Activated CD8-positive, alpha-beta memory T cell treated with anti-CD3 and anti-CD28 coated beads, Interleukin-2, amount 50 U/mL, for 24 hours (primary cell): ENCODE measurements around the gene RPL38.
"Not testable (repeated sequence)": the region's sequence is repeated elsewhere in the genome, so short reads cannot be mapped to it uniquely, and the experiment has no call there.

Experiments
- DNase-seq: peaks from one replicate; pipeline ENCODE4 v3.0.0-alpha.2; 2020; ENCODE audit errors: extremely low read depth

RPL38 gene

DNA sequence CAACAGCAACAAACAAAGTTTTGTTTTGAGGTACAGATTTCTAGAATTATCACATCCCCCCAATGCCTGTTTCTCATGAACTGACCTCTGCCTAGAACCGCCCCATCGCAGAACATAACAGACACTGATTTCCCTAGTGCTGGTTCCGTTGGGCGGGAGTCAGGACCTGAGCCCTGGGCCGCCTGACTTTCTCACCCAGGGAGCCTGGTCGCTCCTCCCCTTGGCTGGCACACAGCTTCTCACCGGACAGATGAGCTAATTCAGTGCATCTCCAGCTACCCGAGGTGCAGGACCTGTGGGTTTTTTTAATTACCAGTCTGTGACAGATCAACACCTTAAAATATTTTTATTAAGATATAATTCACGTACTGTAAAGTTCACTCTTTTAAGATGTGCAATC lies 20.1 kb upstream of the RPL38 start:
- DNase-seq, result no peak

DNA sequence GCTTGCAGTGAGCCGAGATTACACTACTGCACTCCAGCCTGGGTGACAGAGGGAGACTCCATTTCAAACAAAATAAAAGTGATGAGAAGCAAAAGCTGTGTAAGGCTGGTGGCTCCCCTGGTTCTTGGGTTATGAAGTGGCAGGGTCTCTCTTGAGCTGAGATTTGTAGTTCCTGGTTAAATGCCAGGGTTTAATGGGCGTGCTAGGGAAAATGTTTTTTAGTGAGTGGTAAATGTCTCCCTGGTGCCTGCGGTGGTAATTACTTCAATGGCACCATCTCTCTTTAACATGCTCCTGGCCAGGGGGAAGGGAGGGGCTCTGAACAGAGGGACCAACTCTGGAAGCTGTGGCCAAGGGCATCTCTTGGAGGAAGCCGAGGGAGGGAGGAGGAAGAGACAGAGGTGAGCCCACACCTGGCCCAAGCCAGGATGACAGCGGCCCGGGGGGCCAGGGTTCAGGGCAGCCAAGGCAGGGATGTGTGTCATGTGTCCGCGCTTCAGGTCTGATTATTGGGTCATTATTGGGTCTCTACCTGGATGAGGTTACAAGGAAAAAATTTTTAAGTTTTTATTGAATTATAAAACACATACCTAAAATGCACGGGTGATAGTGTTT lies 17.8 kb upstream of the RPL38 start:
- DNase-seq, result no peak

DNA sequence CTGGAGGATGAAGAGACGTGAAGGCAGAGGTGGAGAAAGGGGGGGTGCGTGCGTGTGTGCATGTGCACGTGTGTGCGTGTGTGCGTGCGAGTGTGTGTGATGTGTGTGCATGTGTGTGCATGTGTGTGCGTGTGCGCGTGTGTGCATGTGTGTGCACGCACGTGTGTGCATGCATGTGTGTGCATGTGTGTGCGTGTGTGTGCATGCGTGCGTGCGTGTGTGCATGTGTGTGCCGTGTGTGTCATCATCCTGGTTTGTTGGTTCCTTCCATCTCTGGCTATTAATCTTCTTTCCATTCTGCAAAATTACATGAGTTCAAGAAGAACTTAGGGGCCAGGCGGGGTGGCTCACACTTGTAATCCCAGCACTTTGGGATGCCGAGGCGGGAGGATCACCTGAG lies 17.0 kb upstream of the RPL38 start:
- DNase-seq, result no peak

DNA sequence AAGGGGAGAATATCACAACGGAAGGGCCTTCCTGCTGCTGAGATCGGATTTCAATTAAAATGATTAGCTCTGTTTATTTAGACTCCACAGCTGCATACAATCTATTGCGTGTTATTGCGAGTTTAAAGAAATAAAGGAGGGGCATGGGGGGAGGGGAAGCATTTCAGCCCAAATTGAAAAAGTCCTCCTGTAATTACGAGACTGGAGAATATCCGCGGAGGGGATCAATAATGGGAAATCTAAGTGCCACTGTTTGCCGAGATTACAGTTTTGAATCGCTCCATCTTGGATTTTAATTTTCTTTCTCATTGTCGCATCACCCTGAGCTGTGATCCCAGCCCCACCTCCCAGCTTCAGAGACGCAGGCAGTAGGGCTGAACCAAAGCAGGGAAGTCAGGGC lies 15.7 kb upstream of the RPL38 start:
- no peak for DNase-seq

DNA sequence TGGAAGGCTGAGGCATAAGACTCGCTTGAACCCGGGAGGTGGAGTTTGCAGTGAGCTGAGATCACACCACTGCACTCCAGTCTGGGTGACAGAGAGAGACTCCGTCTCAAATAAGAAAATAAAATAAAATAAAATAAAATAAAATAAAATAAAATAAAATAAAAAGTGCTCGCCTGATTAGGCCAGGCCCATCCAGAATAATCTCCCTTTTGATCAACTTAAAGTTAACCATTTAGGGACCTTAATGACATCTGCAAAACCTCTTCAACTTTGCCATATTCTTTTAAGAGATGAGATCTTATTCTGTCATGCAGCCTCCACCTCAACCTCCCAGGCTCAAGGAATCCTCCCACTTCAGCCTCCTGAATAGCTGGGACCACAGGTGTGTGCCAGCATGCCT lies 14.8 kb upstream of the RPL38 start:
- DNase-seq, result not testable (repeated sequence)

DNA sequence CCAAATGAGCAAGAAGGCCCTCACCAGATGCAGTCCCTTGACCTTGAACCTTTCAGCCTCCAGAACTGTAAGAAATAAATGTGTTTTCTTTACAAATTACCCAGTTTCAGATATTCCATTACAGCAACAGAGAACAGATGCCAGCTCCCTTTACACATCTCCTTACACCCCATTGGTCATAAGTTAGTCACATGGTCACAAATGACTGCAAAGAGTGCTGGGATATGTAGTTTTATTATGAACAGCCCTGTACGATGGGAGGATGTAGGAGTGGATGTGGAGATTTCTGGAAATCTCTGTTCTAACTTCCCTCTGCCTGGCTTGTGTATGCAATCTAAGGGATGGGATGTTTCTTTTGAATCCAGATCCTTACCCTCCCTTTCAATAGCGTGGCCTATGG lies 13.3 kb upstream of the RPL38 start:
- DNase-seq, result no peak

DNA sequence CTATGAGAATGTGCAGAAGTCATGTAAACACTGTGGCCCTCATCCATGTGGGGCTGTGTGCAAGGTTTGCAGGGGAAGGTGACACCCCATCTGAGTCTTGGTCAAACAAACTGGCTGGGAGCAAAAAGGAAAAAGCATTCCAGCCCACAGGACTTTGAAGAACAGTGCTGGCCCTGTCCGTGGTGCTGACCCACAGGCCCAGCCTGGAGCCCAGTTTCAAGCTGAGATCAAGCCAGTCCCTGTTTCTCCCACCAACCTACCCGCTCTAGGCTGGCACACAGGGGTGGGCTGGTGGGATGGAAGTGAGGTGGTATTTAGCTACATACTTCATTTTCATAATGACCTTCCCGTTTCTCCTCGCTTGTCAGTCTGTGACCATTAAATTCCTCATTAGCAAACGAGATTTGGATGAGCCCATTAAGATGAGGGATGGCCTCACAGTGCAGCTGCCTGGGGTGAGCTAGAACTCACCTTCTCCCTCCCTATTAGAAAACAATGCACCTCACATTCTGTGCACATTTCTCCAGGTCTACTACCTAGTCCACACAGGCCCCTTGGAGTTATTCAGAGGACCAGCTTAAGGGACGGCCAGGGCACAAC lies 12.6 kb upstream of the RPL38 start:
- DNase-seq, result no peak

DNA sequence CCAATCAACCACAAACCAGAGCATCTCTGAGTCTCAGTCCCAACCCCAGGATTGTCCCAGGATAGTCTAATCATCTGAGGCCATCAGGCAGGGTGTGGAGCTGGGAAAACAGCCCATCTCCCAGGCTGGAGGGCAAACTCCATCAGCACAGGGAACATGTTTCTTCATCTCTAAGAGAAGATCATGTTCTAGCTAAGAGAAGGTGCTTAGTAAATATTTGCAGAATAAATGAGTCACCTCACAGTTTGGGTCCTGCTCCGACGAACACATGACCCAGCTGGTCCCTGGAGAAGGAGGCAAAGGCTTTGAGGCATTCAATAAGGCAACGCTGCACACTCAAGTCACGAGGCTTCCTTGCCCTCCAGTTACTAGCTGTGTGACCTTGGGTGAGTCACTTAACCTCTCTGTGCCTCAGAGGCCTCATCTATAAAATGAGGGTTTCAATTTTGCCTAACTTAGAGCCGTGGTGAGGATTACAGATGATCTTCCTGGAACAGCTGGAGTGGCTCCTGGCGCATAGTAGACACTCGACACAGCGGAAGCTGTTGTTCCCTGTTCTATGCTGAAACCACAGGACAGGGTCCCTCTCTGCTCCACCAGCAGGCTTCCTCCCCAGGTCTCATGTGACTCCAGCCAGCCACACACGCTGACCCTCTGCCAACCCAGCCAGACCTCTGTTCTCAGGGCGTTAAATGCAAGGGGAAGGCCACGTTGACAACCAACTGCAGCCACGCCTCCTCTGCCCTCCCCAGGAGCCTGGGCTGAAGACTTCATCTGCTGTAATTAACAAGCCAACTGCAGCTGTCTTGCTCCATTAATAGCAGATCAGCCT lies 10.3 kb upstream of the RPL38 start:
- DNase-seq, result no peak

DNA sequence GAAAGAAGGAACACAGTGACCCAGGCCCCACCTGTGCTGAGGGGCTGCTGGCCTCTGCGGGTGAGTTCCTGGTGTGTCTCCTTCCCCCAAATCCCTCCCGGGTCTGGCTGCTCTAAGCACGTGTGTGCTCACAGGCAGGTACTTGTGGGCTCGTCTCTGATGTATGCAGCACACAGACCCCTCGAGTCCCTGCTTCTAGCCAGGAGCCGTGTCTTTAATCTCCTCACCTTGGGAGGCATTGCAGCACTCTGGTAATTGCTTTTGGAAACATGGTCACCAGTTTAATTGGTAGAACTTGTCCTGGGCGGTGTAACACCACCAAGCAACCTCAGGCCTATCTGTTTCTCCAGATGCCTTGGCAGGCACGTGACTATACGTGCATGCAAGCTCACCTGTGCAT lies 8.8 kb upstream of the RPL38 start:
- DNase-seq, result no peak

DNA sequence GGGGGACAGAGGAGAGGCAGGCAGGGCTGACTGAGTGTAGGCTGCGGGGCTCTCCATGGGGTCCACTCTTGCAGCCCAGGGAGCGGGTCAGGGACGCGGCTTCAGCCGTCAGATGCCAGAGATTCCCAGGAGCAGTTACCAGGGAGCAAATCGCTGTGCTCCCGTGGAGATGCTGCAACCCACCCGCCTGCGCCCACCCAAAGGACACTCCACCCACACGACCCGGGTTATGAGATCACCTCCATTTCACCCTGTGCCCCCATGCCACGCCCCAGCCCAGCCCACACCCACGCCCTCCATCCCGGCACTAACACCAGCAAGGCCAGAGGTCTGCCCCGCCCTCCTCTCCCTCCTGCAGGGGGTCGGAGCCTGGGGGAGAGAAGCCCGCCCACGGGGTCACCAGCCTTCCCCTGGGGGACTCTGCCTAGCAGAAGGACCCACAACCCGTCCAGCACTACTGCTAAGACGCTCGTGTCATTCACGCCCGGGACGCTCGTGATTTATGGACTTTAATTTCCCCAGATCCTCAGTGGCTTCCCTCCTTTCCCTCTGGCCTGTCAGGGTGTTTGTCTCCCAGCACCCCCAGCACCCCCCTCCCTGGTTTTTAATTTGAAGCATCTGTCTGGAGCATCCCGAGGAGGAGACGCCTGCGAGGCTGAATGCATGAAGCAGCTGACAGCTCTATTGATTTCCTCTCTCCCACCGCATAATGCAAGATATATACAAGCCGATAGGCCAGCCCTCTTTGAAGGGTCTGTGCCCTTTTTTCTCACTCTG lies 6.7 kb upstream of the RPL38 start:
- DNase-seq, result no peak

DNA sequence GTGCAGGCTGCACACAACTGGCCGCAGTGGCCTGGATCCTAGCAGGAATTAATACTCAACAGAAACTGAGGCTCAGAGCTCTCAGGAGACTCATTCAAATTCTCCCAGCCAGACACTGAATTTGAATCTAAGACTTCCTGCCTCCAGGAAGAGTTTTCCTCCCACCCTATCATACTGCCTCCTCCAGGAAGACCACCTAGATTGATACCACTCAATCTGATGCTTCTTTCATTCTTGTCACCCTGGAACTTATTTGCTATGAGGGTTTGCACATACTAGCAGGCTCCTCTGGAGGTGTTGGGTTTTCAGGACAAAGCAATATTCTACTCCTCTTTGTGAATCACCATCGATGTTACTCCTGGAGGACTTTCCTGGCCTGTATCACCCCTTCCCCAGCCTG lies 5.7 kb upstream of the RPL38 start:
- DNase-seq, result no peak

DNA sequence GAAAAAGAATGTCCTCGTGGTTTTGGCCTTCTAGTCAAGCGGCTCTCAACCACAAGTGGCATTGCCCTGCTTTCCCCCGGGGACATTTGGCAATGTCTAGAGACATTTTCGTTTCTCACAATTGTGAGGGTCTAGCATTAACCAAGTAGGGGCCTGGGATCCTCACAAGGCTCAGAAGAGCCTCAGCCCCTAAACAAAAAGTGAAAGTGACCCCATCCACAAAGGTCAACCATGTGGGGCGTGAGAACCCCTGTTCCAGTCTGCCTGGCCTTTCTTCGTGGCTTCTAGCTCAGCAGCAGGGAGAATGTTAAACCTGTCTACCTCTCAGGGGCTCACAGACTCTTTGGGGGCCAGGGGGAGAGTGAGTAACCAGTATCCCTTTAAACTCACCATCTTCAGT lies 4.8 kb upstream of the RPL38 start:
- DNase-seq, result no peak

DNA sequence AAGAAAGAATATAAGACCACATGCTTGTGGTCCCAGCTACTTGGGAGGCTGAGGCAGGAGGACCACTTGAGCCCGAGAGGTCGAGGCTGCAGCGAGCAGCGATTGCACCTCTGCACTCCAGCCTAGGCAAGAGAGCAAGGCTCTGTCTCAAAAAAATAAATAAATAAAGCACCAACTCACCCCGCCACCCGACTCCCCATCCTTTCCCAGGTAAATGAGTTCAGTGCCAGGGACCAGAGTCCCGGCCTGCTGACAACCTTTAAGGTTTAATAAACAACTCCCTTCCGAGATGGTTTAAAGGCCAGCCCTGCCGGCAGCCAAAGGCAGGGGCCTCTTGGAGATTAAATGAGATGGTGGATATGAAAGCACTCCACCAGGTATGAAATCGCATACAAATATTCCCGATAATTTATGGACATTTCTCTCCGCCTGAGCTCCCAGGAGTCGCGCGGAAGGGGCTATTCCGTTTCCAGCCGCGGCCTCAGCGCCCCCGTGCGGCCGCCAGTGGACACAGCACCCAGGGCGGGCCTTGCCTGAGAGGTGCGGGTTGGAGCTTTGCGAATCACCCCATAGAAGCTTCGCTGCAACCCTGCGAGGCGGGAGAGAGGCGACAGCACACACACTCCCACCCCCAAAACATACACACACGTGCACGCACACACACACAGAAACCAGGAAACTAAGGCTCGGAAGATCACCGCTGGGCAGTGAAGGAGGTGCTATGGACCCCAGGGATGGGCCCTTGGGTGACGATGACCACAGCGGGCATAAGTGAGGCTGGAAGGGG lies 4.0 kb upstream of the RPL38 start:
- no peak for DNase-seq

DNA sequence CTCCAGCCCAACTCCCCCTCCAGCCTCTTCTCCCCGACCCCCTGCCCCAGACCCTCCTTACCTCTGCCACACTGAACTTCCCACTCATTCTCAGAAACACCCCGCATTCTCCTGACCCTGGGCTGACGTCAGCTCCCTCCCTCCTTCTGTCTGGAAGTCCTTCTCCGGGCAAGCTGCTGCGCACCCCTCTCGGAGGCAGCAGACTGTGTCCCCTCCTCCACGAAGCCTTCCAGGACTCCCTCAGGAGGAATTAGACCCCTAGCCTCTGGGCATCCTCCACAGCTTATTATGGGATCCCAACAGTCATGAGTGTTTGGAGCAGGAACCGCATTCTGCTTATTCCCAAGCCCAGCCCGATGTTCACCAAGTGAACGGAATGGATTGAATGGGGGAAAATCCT lies 3.4 kb upstream of the RPL38 start:
- no peak for DNase-seq

DNA sequence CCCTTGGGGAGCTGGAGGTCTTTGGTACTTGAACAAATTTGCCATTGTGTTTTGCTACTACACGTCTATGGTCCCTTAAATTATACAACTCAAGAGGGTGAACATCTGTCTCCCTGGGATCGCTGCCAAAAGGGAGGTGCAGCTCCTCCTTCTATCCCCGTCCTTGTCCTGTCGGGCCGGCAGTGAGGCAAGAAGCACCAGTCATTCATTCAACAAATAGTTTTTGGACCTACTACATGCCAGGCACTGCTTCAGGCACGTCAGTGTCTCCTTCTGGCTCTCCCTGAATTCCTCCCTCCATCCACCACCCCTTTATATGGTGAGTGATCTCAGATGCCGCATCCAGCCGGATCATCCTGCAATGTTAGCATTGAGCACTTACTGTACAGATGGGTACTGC lies 2.2 kb upstream of the RPL38 start:
- no peak for DNase-seq

DNA sequence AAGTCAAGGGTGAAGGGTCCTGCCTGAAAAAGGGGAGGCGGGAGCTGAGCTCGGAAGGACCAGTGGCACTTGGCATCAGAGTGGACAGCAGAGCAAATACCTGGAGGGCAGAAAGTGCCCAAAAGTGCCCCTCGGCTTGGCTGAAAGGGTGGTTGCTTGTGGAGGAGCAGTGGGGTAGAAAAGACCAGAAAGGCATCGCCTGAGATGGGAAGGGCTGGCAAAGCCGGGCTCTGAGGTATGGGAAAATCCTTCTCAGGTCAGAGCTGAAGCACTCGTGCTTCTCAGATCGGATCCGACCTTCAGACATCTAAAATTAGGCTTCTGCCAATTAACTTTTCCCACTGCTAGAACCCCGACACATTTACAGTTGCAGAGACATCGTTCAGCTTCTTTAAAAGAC lies 1.5 kb upstream of the RPL38 start:
- DNase-seq, result no peak

DNA sequence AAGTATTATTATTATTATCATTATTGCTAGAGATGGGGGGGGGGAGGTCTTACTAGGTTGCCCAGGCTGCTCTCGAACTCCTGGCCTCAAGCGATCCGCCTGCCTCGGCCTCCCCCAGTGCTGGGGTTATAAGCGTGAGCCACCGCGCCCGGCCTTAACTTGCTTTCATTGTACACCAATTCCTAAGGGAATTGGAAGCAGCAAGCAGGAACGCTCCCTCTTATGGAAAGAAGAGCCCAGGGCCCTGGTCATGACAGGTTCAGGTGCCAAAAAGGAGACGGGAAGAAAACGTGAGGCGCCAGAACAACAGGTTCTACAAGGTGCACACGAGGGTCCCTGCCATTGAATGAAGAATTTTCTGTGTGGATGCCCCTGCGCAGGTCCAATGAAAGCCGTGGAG lies 540 bp upstream of the RPL38 start:
- DNase-seq, result no peak

DNA sequence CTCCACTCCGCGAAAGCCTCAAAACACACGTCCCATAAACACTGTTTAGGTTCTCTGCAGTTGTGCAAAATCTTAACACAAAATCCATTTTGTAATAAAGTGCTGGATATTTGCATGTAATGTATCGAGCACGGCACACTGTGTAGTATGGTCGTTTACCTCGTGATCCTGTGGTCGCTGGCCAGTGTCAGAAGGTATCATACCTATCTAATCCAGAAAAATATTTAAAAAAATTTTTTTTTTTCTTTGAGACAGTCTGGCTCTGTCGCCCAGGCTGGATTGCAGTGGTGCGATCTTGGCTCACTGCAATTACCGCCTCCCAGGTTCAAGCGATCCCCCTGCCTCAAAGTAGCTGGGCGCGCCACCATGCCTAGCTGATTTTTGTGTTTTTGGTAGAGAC lies 996 bp downstream of the RPL38 start:
- no peak for DNase-seq

DNA sequence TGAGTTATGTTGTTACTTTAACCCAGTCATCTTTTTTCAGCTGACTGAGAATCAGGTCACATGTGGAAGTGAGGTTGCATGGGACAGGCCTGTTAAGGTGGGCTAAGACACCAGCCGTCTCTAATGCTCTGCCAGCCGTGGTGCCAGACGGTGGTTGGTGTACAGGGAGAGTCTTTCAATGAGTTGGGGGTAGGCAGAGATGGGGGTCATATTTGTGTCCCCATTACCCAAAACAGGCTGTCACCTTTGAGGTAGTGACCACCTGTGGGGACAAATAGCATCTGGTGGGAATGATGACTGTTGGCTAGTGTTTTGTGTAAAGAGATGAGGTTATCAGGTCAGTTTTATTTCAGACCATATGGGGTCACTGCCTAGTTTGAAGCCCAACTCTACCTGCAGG lies 1.8 kb downstream of the RPL38 start:
- no peak for DNase-seq

DNA sequence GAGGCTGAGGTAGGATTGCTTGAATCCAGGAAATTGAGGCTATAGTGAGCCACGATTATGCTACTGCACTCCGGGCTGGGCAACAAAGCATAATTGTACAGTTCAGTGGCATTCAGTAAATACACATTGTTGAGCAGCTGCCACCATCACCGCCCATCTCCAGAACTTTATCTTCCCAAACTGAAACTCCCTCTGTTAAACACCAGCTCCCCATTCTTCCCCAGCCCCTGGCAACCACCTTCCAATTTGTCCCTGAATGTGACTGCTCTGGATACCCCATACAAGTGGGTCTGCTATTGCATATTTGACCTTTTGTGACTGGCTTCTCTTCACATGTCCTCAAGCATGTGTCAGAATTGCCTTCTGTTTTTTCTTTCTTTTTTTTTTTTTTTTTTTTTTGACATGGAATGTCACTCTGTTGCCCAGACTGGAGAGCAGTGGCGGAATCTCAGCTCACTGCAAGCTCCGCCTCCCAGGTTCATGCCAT lies 2.9 kb downstream of the RPL38 start:
- DNase-seq, result no peak
